ENCODE measurements around the gene SHOC1.
"Not testable (repeated sequence)": the region's sequence is repeated elsewhere in the genome, so short reads cannot be mapped to it uniquely, and the experiment has no call there.

SHOC1 gene

GRCh38 chr9:111794835-111795556, at the start of gene SHOC1:
TSS of gene SHOC1 (minus strand) at chr9:111794937. CDS start at chr9:111791418, 3,519 bp downstream.
- DNase-seq (ENCODE audit: extremely low read depth in 1 of 2, low read depth in 1 of 2) = no peak

GRCh38 chr9:111843971-111844370, 49.2 kb upstream of the SHOC1 start:
- DNase-seq (ENCODE audit: extremely low read depth in 1 of 2, low read depth in 1 of 2) = no peak

GRCh38 chr9:111842313-111842712, 47.6 kb upstream of the SHOC1 start:
- no peak for DNase-seq (ENCODE audit: extremely low read depth in 1 of 2, low read depth in 1 of 2)

- no peak for DNase-seq (ENCODE audit: extremely low read depth in 1 of 2, low read depth in 1 of 2)
These were observed 45.7 kb upstream of the SHOC1 start for GRCh38 chr9:111840442-111840841.

GRCh38 chr9:111839987-111840386, 45.2 kb upstream of the SHOC1 start:
- DNase-seq (ENCODE audit: extremely low read depth in 1 of 2, low read depth in 1 of 2) = no peak

GRCh38 chr9:111839387-111839786, 44.6 kb upstream of the SHOC1 start:
- DNase-seq (ENCODE audit: extremely low read depth in 1 of 2, low read depth in 1 of 2) = peak in 1 of 2 donors; percentile 2

- no peak for DNase-seq (ENCODE audit: extremely low read depth in 1 of 2, low read depth in 1 of 2)
These were observed 43.7 kb upstream of the SHOC1 start for GRCh38 chr9:111838439-111838838.

GRCh38 chr9:111836311-111836710, 41.6 kb upstream of the SHOC1 start:
- DNase-seq (ENCODE audit: extremely low read depth in 1 of 2, low read depth in 1 of 2) = no peak

- DNase-seq (ENCODE audit: extremely low read depth in 1 of 2, low read depth in 1 of 2) = no peak
These were observed 39.2 kb upstream of the SHOC1 start for GRCh38 chr9:111833941-111834340.

- DNase-seq (ENCODE audit: extremely low read depth in 1 of 2, low read depth in 1 of 2) = no peak
These were observed 37.7 kb upstream of the SHOC1 start for GRCh38 chr9:111832449-111832848.

GRCh38 chr9:111831371-111832108, 36.8 kb upstream of the SHOC1 start:
- DNase-seq (ENCODE audit: extremely low read depth in 1 of 2, low read depth in 1 of 2) = no peak

- no peak for DNase-seq (ENCODE audit: extremely low read depth in 1 of 2, low read depth in 1 of 2)
These were observed 33.5 kb upstream of the SHOC1 start for GRCh38 chr9:111828193-111828592.

- no peak for DNase-seq (ENCODE audit: extremely low read depth in 1 of 2, low read depth in 1 of 2)
These were observed 30.9 kb upstream of the SHOC1 start for GRCh38 chr9:111825468-111826145.

GRCh38 chr9:111821006-111821528, 26.3 kb upstream of the SHOC1 start:
- DNase-seq (ENCODE audit: extremely low read depth in 1 of 2, low read depth in 1 of 2) = no peak

- no peak for DNase-seq (ENCODE audit: extremely low read depth in 1 of 2, low read depth in 1 of 2)
These were observed 24.6 kb upstream of the SHOC1 start for GRCh38 chr9:111819360-111819759.

GRCh38 chr9:111815285-111816070, 20.7 kb upstream of the SHOC1 start:
- DNase-seq (ENCODE audit: extremely low read depth in 1 of 2, low read depth in 1 of 2) = no peak

- no peak for DNase-seq (ENCODE audit: extremely low read depth in 1 of 2, low read depth in 1 of 2)
These were observed 17.6 kb upstream of the SHOC1 start for GRCh38 chr9:111812337-111812736.

- DNase-seq (ENCODE audit: extremely low read depth in 1 of 2, low read depth in 1 of 2) = no peak
These were observed 16.2 kb upstream of the SHOC1 start for GRCh38 chr9:111810908-111811307.

GRCh38 chr9:111810415-111810814, 15.7 kb upstream of the SHOC1 start:
- not testable (repeated sequence) for DNase-seq (ENCODE audit: extremely low read depth in 1 of 2, low read depth in 1 of 2)

GRCh38 chr9:111807197-111807596, 12.5 kb upstream of the SHOC1 start:
- no peak for DNase-seq (ENCODE audit: extremely low read depth in 1 of 2, low read depth in 1 of 2)

- no peak for DNase-seq (ENCODE audit: extremely low read depth in 1 of 2, low read depth in 1 of 2)
These were observed 11.5 kb upstream of the SHOC1 start for GRCh38 chr9:111806259-111806658.
